Measurements from ENCODE around the gene C12orf60.

GRCh38 chr12:14768823-14769405, 34.6 kb upstream of the C12orf60 start:
- TF ChIP-seq TEAD4 (CRISPR knock-in tag; IDR thresholded peaks at IDR 0.05) (no peak), ZNF317 (CRISPR knock-in tag; IDR thresholded peaks at IDR 0.05; ENCODE audit: borderline replicate concordance, low read depth) (no peak), NR2C2 (CRISPR knock-in tag; IDR thresholded peaks at IDR 0.05) (no peak), ATF1 (CRISPR knock-in tag; IDR thresholded peaks at IDR 0.05) (no peak), NFYB (CRISPR knock-in tag; conservative IDR thresholded peaks at IDR 0.05; ENCODE audit: low read depth) (no peak)
- TF ChIP-seq, protein P1, sequence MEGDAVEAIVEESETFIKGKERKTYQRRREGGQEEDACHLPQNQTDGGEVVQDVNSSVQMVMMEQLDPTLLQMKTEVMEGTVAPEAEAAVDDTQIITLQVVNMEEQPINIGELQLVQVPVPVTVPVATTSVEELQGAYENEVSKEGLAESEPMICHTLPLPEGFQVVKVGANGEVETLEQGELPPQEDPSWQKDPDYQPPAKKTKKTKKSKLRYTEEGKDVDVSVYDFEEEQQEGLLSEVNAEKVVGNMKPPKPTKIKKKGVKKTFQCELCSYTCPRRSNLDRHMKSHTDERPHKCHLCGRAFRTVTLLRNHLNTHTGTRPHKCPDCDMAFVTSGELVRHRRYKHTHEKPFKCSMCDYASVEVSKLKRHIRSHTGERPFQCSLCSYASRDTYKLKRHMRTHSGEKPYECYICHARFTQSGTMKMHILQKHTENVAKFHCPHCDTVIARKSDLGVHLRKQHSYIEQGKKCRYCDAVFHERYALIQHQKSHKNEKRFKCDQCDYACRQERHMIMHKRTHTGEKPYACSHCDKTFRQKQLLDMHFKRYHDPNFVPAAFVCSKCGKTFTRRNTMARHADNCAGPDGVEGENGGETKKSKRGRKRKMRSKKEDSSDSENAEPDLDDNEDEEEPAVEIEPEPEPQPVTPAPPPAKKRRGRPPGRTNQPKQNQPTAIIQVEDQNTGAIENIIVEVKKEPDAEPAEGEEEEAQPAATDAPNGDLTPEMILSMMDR (IDR thresholded peaks at IDR 0.05): no peak
- TF ChIP-seq, protein P2, sequence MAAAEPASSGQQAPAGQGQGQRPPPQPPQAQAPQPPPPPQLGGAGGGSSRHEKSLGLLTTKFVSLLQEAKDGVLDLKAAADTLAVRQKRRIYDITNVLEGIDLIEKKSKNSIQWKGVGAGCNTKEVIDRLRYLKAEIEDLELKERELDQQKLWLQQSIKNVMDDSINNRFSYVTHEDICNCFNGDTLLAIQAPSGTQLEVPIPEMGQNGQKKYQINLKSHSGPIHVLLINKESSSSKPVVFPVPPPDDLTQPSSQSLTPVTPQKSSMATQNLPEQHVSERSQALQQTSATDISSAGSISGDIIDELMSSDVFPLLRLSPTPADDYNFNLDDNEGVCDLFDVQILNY (CRISPR knock-in tag; IDR thresholded peaks at IDR 0.05): no peak
- TF ChIP-seq, protein P3, sequence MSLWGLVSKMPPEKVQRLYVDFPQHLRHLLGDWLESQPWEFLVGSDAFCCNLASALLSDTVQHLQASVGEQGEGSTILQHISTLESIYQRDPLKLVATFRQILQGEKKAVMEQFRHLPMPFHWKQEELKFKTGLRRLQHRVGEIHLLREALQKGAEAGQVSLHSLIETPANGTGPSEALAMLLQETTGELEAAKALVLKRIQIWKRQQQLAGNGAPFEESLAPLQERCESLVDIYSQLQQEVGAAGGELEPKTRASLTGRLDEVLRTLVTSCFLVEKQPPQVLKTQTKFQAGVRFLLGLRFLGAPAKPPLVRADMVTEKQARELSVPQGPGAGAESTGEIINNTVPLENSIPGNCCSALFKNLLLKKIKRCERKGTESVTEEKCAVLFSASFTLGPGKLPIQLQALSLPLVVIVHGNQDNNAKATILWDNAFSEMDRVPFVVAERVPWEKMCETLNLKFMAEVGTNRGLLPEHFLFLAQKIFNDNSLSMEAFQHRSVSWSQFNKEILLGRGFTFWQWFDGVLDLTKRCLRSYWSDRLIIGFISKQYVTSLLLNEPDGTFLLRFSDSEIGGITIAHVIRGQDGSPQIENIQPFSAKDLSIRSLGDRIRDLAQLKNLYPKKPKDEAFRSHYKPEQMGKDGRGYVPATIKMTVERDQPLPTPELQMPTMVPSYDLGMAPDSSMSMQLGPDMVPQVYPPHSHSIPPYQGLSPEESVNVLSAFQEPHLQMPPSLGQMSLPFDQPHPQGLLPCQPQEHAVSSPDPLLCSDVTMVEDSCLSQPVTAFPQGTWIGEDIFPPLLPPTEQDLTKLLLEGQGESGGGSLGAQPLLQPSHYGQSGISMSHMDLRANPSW (CRISPR knock-in tag; conservative IDR thresholded peaks at IDR 0.05; ENCODE audit: low read depth): no peak
